ENCODE data around the gene TRIM40. TPM values are rescaled to one million over a fixed set of nuclear protein-coding genes. Genes with fewer than 3 reads are reported as not detected.

TRIM40 gene
- total RNA-seq, 4 donors from 2014 or later = 10.9 to 13.7 (median 12.7) TPM; not detected in 1

- H3K4me1 ChIP-seq = peaks cover 0 to 6% (median 0%) of the 10 kb centered on the region in 4 donors
- H3K27me3 ChIP-seq = no peaks in the 10 kb centered on the region
- no peak overlapping the region for H3K4me3 ChIP-seq
- no peak overlapping the region for H3K27ac ChIP-seq
- TF ChIP-seq POLR2A (IDR thresholded peaks at IDR 0.05) (no peak), CTCF (IDR thresholded peaks at IDR 0.05) (no peak)
- no peak for DNase-seq
- no peaks in the 10 kb centered on the region for H3K9me3 ChIP-seq
- peaks cover 0 to 18% (median 0%) of the 10 kb centered on the region in 3 donors for H3K36me3 ChIP-seq
Observed at GRCh38 chr6:30167101-30167500, 31.2 kb downstream of the TRIM40 start.

- Histone ChIP-seq H3K4me1 (peaks cover 0 to 9% (median 0%) of the 10 kb centered on the region in 4 donors), H3K9me3 (no peaks in the 10 kb centered on the region), H3K4me3 (no peak overlapping the region), H3K27ac (no peak overlapping the region), H3K36me3 (peaks cover 0 to 18% (median 0%) of the 10 kb centered on the region in 3 donors), H3K27me3 (no peaks in the 10 kb centered on the region)
- no peak for DNase-seq
- no peak for TF ChIP-seq CTCF (IDR thresholded peaks at IDR 0.05)
Observed at GRCh38 chr6:30168741-30169140, 32.8 kb downstream of the TRIM40 start.

- DNase-seq = no peak
- H3K27me3 ChIP-seq = no peaks in the 10 kb centered on the region
- TF ChIP-seq CTCF (IDR thresholded peaks at IDR 0.05) (peak; percentile 31 to 88 (median 76)), POLR2A (IDR thresholded peaks at IDR 0.05) (no peak)
- no peak overlapping the region for H3K4me3 ChIP-seq
- no peak overlapping the region for H3K27ac ChIP-seq
- peaks cover 0 to 9% (median 0%) of the 10 kb centered on the region in 4 donors for H3K4me1 ChIP-seq
- H3K36me3 ChIP-seq = peaks cover 0 to 18% (median 0%) of the 10 kb centered on the region in 3 donors
- no peaks in the 10 kb centered on the region for H3K9me3 ChIP-seq
Observed at GRCh38 chr6:30169658-30170614, 34.0 kb downstream of the TRIM40 start.

GRCh38 chr6:30171677-30172471 is 35.9 kb downstream of the TRIM40 start:
- Histone ChIP-seq H3K36me3 (peaks cover 0 to 18% (median 0%) of the 10 kb centered on the region in 3 donors), H3K27ac (no peak overlapping the region), H3K27me3 (no peaks in the 10 kb centered on the region), H3K4me1 (peaks cover 0 to 9% (median 0%) of the 10 kb centered on the region in 4 donors), H3K9me3 (no peaks in the 10 kb centered on the region), H3K4me3 (peak overlapping the region in 3 of 4 donors; percentile 8 to 15 (median 10))
- no peak for DNase-seq
- TF ChIP-seq POLR2A (IDR thresholded peaks at IDR 0.05) (no peak), CTCF (IDR thresholded peaks at IDR 0.05) (no peak)

DNA sequence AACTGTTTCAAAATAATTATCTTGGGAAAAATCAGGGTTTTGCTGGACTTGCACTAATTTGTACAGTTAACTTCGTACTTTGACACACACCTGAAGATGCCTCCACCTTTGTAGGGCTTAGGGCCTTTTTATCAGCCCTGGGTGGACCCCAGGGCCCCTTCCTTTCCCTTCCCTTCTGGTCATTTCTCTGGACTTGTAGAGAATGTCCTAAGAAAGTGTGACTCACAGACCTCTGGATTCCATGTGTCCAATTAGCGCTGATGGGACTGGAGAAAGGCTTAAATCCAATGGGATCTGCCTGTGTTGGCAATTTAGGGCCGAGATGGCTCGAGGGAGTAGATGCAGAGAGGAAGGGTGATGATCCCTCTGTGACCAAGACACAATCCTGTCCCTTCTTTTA is 36.7 kb downstream of the TRIM40 start:
- no peaks in the 10 kb centered on the region for H3K9me3 ChIP-seq
- no peaks in the 10 kb centered on the region for H3K27me3 ChIP-seq
- DNase-seq = no peak
- H3K36me3 ChIP-seq = peaks cover 0 to 10% (median 0%) of the 10 kb centered on the region in 3 donors
- H3K4me1 ChIP-seq = peaks cover 0 to 9% (median 0%) of the 10 kb centered on the region in 4 donors
- no peak overlapping the region for H3K27ac ChIP-seq
- H3K4me3 ChIP-seq = no peak overlapping the region
- TF ChIP-seq POLR2A (IDR thresholded peaks at IDR 0.05) = no peak
- TF ChIP-seq CTCF (IDR thresholded peaks at IDR 0.05) = no peak
